ENCODE results near the gene ARRB1. TPM values are rescaled to one million over a fixed set of nuclear protein-coding genes. Genes with fewer than 3 reads are reported as not detected.

The ARRB1 gene
- total RNA-seq, 1 donor from 2014 or later: 30.3 TPM

DNA sequence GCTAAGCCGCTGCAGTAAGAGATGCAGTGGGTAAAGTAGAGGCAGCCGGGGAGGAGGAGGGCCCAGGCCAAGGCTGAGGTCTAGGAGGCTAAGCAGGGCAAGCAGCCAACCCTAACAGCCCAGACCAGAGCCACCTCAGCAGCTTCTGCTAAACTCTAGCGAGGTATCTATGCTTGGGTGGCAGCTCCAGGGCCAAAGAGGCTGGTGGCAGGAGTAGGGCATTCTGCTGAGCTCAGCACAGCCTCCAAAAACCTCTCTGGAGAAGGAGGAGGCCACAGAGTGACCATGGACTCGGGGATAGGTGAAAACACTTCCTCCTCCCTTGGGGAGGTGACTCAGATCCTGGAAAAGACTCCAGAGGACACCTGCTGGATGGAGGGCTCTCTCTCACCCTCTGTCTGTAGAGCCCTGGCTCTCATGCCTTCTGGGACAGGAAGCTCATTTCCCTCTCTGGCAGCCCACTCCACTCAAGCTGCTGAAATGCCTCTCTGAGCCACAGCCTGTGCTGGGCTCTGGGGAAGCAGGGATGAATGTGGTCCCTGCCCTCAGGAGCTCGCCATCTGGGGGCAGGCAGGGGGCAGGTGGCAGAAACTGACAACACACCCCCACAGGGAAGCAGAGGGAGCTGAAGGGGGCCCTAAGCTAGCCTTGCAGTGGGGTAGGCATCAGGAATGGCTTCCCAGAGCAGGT lies 127.4 kb downstream of the ARRB1 start:
- H3K36me3 ChIP-seq (ENCODE audit: control insufficient read depth in 3 of 3, insufficient read depth in 3 of 3, low read length in 3 of 3): no peaks in the 10 kb centered on the region
- no peak overlapping the region for H3K9ac ChIP-seq (ENCODE audit: low read depth in 1 of 3, low read length in 3 of 3)
- H3K9me3 ChIP-seq (ENCODE audit: control insufficient read depth in 3 of 3, low read length in 3 of 3): no peaks in the 10 kb centered on the region
- H3K4me3 ChIP-seq (ENCODE audit: low read length in 3 of 3): no peak overlapping the region
- no peak overlapping the region for H3K27ac ChIP-seq (ENCODE audit: low read depth, low read length)
- no peaks in the 10 kb centered on the region for H3K27me3 ChIP-seq (ENCODE audit: control insufficient read depth in 3 of 3, insufficient read depth in 3 of 3, low read length in 3 of 3)
- no peaks in the 10 kb centered on the region for H3K4me1 ChIP-seq (ENCODE audit: control insufficient read depth in 3 of 3, insufficient read depth in 3 of 3, low read length in 3 of 3)

DNA sequence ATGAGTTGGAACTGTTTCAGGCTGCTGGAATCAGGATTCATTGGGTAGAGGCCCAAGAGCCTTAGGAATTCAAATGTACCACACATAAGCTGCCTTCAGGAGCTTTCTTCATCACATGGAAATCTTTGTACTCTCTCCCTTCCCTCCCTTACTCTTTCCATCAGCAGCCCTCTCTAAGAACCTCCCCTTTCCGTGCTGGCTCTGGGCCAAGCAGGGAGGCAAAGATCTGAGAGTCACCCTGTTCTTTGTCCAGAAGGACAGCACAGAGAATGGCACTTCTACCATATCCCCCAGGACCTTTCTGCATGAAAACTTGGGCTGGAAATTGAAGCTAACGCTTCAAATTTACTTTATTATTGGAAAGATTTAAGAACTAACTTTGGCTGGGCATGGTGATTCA lies 131.6 kb downstream of the ARRB1 start:
- Histone ChIP-seq H3K36me3 (ENCODE audit: control insufficient read depth in 3 of 3, insufficient read depth in 3 of 3, low read length in 3 of 3) (no peaks in the 10 kb centered on the region), H3K27ac (ENCODE audit: low read depth, low read length) (no peak overlapping the region), H3K27me3 (ENCODE audit: control insufficient read depth in 3 of 3, insufficient read depth in 3 of 3, low read length in 3 of 3) (peaks cover 0 to 5% (median 3%) of the 10 kb centered on the region in 3 donors), H3K9me3 (ENCODE audit: control insufficient read depth in 3 of 3, low read length in 3 of 3) (no peaks in the 10 kb centered on the region), H3K9ac (ENCODE audit: low read depth in 1 of 3, low read length in 3 of 3) (no peak overlapping the region), H3K4me3 (ENCODE audit: low read length in 3 of 3) (no peak overlapping the region), H3K4me1 (ENCODE audit: control insufficient read depth in 3 of 3, insufficient read depth in 3 of 3, low read length in 3 of 3) (no peaks in the 10 kb centered on the region)

DNA sequence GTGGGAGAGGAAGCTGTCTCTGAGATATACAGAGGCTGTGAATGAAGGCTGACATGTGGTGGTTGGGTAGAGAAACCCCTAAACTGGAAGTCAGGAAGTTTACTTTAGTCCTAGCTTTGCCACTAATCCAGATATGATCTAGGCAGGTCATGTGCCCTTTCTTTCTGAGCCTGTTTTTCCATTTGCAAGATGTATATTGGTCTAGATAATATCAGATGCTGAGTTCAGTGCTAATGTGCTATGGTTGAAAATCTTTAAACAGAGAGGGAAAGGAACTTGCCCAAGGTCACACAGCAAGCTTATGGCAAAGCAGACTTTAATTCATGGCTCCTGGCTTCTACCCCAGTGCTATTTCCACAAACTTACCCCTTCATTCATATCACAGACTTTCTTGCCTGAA lies 136.6 kb downstream of the ARRB1 start:
- H3K9ac ChIP-seq (ENCODE audit: low read depth in 1 of 3, low read length in 3 of 3): no peak overlapping the region
- H3K27ac ChIP-seq (ENCODE audit: low read depth, low read length): no peak overlapping the region
- H3K9me3 ChIP-seq (ENCODE audit: control insufficient read depth in 3 of 3, low read length in 3 of 3): no peaks in the 10 kb centered on the region
- no peaks in the 10 kb centered on the region for H3K4me1 ChIP-seq (ENCODE audit: control insufficient read depth in 3 of 3, insufficient read depth in 3 of 3, low read length in 3 of 3)
- H3K4me3 ChIP-seq (ENCODE audit: low read length in 3 of 3): no peak overlapping the region
- no peaks in the 10 kb centered on the region for H3K36me3 ChIP-seq (ENCODE audit: control insufficient read depth in 3 of 3, insufficient read depth in 3 of 3, low read length in 3 of 3)
- peaks cover 3 to 9% (median 5%) of the 10 kb centered on the region in 3 donors for H3K27me3 ChIP-seq (ENCODE audit: control insufficient read depth in 3 of 3, insufficient read depth in 3 of 3, low read length in 3 of 3)

DNA sequence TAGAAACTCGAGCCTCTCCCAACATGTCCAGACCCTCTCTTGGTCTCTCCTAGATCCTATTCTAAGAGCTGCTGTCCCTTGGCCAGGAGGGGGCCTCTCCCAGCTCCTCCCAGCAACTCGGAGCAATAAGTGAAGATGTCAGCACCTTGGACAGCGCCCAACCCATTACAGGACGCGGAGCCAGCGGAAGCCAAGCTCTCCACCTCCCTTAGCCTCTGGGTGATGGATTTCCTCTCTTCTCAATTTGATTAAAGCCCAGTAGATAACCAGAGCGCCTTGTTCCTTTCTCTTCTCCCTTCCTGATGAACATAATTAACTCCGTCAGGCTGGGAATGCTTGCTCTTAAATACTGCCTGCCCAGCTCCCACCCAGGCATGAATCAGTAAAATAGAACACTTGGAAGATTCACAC lies 137.0 kb downstream of the ARRB1 start:
- Histone ChIP-seq H3K27me3 (ENCODE audit: control insufficient read depth in 3 of 3, insufficient read depth in 3 of 3, low read length in 3 of 3) (peaks cover 3 to 9% (median 5%) of the 10 kb centered on the region in 3 donors), H3K27ac (ENCODE audit: low read depth, low read length) (no peak overlapping the region), H3K9me3 (ENCODE audit: control insufficient read depth in 3 of 3, low read length in 3 of 3) (no peaks in the 10 kb centered on the region), H3K4me3 (ENCODE audit: low read length in 3 of 3) (no peak overlapping the region), H3K4me1 (ENCODE audit: control insufficient read depth in 3 of 3, insufficient read depth in 3 of 3, low read length in 3 of 3) (no peaks in the 10 kb centered on the region), H3K9ac (ENCODE audit: low read depth in 1 of 3, low read length in 3 of 3) (no peak overlapping the region), H3K36me3 (ENCODE audit: control insufficient read depth in 3 of 3, insufficient read depth in 3 of 3, low read length in 3 of 3) (no peaks in the 10 kb centered on the region)

Small RNA genes within 50 kb of the gene (small RNA-seq; reads per million reads assigned to genes)
- 2.1 reads per million, percentile 86 among the genes with 10 or more reads in this experiment for gene MIR326
- not detected for gene SNORD15A

Other genes starting within 250 kb of the ARRB1 start
- gene SLCO2B1, start 200.6 kb downstream of the ARRB1 start, total RNA-seq: 9.4 TPM
- gene TPBGL, start 110.9 kb downstream of the ARRB1 start, total RNA-seq: not detected
- gene RPS3, start 47.9 kb upstream of the ARRB1 start, total RNA-seq: 2,115 TPM
- 4.7 TPM for gene KLHL35, start 81.5 kb upstream of the ARRB1 start, total RNA-seq
- gene GDPD5, start 174.3 kb upstream of the ARRB1 start, total RNA-seq: 7.8 TPM
- gene SERPINH1, start 210.6 kb upstream of the ARRB1 start, total RNA-seq: 237 TPM